NK-92 (cell line): ENCODE measurements around the gene ZNF878.
"Not testable (repeated sequence)": the region's sequence is repeated elsewhere in the genome, so short reads cannot be mapped to it uniquely, and the experiment has no call there.

Experiments used
- DNase-seq: peaks from one replicate; lab custom pipeline; 2025; ENCODE audit not compliant: unreplicated experiment; lab: John Stamatoyannopoulos, UW

ZNF878 gene

DNA sequence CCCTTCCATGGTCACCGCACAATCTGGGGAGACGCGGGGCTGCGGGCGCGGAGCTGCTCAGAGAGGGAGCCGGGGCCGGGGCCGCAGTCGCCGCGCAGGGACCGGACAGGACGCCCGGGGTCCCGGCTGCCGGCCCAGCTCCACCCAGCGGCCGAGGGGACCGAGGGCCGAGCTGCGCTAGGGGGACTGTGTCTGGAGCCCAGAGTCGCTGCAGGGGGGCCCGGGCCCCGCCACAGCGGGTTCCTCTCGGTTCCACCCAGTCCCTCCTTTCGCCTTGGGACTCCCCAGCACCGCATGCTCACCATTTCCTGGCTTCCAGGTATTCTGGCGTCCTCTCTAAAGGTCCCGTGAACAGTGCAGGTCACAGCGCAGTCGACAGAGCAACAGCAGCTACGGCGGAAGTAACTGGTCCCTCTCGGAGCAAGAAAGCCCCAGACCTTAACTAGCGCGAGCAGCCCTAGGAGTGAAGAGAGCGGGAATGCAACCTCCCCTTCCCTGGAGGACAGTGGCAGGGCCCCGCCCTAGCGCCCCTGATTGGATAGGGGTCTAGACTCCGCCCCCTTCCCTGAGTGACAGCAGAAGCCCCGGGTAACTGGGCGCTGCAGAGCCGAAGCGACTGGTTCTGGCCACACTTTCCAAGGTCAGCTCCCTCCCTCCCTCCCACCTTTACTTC is at the start of gene ZNF878:
ZNF878 (minus strand) TSS at position 465 of the 673 bp plus-strand sequence; CDS start at position 305, 160 bp downstream.
- no peak for DNase-seq

DNA sequence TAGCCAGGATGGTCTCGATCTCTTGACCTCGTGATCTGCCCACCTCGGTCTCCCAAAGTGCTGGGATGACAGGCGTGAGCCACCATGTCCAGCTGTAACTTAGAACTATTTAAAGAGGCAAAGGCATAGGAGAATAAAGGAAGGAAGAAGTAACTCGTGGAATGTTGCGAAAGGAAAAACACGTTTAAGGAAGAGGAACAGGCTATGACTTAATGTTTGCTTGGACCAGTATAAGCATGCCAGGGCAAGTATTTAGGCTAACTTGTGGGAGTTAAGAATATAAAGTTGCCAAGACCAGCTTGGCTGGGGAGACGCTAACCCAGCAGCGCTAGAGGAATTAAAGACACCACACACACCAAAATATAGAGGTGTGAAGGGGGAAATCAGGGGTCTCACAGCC is 45.3 kb upstream of the ZNF878 start:
- no peak for DNase-seq

DNA sequence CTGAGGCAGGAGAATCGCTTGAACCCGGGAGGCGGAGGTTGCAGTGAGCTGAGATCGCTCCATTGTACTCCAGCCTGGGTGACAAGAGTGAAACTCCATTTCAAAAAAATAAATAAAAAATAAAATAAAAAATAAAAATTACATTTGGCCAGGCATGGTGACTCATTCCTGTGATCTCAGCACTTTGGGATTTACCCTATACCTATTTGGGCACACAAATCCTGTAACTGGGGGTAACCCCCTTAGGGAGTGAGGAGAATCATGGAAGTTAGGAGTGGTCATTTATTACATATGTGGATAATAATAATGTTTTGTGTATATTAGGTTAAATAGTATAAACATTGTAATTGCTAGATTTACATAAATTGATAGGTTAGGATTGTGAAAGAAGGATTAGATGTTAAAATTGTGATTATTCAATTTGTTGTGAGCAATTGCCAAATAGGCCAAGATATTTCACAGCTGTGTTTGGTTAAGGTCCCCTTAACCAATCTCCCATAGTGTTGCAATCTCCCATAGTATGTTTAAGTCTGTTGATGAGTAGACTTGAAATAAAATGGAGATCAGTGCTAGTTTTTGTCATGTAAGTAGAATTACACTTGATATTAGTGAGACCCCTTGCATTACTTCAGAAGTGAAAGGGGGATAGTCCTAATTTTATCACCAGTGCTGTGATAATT is 42.5 kb upstream of the ZNF878 start:
- no peak for DNase-seq

DNA sequence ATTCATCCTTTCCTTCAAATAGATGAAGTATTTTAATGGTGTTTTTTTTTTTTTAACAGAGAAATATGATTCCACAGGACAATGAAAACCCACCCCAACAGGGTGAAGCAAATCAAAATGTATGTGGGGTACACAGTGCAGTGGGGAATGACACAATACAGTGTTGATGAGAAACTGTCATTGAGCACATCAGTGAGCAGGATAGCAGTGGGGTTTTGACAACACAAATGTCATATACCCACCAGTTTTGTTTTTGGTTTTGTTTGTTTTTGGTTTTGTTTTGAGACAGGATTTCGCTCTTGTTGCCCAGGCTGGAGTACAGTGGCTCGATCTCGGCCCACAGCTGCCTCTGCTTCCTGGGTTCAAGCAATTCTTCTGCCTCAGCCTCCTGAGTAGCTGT is 41.0 kb upstream of the ZNF878 start:
- no peak for DNase-seq

DNA sequence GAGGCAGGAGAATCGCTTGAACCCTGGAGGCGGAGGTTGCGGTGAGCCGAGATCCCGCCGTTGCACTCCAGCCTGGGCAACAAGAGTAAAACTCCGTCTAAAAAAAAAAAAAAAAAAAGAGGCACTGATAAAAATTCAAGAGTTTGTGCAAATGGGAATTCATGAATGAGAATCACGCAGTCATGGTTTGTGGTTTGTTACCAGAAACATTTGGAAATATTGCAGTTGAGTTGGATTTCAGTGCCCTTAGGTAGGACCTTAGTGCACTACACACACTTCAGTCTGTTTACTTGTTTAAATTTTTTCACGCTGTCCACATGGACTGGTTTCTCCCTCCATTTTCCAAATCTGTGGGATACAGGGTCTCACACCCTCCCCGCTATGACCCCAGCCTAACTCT is 40.2 kb upstream of the ZNF878 start:
- no peak for DNase-seq

DNA sequence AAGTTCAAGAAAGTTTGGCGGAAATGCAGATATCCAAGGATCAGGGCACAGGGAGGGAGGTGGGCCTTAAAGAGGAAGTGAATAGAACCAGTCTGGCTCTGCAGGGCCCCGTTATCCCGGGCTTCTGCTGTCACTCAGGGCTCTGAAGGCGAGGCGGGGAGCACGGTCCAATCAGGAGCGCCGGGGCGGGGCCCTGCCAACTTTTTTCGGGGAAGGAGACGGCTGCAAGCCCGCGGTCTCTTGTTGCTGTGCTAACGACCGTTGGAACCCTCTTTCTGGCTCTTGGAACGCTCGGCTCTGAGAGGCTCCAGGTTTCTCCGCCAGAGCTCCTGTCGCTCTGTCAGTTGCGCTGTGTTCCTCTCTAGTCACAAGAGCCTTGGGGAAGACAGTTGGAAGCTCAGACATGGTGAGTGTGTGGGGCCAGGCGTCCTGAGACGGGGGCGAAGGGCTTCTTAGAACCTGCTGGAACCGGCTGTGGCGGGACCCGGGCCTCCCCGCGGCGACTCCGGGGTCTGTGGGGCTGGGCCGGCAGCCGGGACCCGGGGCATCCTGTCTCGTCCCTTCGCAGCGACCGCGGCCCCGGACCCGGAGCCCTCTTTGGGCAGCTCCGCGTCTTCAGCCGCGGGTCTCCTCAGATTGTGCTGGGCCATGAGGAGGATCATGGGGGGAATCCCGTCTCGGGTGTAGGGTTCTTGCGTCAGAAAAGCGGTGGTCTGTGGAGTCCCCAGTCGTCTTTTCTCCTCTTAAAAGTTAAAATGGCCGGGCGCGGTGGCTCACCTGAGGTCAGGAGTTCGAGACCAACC is 39.5 kb upstream of the ZNF878 start:
- no peak for DNase-seq

DNA sequence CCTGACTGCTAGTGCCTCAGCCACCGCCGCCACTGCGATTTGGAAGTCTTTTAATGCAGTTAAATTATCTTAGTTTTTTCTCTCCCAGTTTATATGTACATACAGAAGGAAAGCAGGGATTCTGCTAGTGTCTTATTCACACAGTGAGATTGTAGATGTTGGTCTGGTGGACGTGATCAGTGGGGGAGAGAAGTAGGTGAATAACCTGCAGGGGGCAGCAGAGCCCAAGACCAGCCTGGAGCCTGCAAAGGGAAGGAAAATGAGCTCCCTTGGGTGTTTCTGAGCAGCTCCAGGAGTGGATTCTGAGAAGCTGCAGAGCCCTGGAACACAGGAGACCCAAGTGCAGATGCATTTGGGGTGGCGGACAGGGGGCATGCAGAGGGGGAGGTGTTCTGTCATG is 38.0 kb upstream of the ZNF878 start:
- no peak for DNase-seq

DNA sequence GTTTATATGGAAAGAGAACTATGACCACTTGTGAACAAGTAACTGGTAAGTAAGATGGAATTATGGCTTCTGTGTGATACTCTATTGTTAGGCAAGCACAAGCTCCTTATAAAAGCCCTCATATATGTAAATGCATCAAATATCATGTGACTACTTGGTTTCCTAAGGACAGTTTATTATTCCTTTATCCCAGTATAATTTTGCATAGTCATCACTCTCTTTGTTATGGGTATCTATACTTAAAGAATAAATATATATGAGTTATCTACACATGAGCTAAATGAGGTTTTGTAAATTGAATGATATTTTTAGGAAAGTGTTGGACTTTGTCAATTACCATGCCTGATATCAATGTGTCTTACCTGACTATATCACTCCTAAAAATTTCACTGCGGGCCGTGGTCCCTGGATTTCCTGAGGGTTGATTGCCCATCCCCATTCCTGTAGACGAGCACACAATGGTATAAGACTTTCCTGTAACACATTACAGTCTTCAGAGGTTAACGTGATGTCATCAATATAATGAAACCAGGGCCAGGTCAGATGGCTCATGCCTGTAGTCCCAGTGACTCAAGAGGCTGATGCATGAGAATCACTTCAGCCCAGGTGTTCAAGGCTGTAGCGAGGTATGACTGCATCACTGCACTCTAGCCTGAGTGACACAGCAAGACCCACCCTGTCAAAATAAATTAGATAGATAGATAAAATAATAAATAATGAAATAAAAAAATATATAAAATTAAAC is 32.5 kb upstream of the ZNF878 start:
- DNase-seq = no peak

DNA sequence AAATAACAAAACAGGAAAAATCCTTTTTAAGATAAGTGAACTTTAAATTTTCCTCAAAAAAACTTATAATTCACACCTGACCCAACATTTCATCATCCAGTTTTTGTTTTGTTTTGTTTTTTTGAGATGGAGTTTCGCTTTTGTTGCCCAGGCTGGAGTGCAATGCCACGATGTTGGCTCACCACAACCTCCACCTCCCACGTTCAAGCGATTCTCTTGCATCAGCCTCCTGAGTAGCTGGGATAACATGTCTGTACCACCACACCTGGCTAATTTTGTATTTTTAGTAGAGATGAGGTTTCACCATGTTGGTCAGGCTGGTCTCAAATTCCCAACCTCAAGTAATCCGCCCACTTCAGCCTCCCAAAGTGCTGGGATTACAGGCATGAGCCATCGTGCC is 30.6 kb upstream of the ZNF878 start:
- DNase-seq = not testable (repeated sequence)

DNA sequence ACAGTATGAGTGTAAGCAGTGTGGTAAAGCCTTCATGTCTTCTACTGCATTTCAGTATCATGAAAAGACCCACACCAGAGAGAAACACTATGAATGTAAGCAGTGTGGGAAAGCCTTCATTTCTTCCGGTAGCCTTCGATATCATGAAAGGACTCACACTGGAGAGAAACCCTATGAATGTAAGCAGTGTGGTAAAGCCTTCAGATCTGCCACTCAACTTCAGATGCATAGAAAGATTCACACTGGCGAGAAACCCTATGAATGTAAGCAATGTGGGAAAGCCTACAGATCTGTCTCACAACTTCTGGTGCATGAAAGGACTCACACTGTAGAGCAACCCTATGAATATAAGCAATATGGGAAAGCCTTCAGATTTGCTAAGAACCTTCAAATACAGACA is 24.6 kb upstream of the ZNF878 start:
- no peak for DNase-seq

DNA sequence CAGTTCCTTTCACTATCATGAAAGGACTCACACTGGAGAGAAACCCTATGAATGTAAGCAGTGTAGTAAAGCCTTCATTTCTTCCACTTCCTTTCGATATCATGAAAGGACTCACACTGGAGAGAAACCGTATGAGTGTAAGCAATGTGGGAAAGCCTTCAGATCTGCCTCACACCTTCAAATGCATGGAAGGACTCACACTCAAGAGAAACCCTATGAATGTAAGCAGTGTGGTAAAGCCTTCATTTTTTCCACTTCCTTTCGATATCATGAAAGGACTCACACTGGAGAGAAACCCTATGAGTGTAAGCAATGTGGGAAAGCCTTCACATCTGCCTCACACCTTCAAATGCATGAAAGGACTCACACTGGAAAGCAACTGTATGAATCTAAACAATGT is 23.6 kb upstream of the ZNF878 start:
- not testable (repeated sequence) for DNase-seq

DNA sequence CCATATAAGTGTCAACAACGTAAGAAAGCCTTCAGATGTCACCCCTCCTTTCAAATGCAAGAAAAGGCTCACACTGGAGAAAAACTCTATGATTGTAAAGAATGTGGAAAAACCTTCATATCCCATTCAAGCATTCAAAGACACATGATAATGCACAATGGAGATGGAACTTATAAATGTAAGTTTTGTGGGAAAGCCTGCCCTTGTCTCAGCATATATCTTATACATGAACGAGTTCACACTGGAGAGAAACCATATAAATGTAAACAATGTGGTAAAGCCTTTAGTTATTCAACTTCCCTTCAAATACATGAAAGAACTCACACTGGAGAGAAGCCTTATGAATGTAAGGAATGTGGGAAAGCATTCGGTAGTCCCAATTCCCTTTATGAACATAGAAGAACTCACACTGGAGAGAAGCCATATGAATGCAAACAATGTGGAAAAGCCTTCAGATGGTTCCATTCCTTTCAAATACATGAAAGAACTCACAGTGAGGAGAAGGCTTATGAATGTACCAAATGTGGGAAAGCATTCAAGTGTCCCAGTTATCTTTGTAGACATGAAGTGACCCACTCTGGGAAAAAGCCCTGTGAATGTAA is 22.9 kb upstream of the ZNF878 start:
- DNase-seq = no peak

DNA sequence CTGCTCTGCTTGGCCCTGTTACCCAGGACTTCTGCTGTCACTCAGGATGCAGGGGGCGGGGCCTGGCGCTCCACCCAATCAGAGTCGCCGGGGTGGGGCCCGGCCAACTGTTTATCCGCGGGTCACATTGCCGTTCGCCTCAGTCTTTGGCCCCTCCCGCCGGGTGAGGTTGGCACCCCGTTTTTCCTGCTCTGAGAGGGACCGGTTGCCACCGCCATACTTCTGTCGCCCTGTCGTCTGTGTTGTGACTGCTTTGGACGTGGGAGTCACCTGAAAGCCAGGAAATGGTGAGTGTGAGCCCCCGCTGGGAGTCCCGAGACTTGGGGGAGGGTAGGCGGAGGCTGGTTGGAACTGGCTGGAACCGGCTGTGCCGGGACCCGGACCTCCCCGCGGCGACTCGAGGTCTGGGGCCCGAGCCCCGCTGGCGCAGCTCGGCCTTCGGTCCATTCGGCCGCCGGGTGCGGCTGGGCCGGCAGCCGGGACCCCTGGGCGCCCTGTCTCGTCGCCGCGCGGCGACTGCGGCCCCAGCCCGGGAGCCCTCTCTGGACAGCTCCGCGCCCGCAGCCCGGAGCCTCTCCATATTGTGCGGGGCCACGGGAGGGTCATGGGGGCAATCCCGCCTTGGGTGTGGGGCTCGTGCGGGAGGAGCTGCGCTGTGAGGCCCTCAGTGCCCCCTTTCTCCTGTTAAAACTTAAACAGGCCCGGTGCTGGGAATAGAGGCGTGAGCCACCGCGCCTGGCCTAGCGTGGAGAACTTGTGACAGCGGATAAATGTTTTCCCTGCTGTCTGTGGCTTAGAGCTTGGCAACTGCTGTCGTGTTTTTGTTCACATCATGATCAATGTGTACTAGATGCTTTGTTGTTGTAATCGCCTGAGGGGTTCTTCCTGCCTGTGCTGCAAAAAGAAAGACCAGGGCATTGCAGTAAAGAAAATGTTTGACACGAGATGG is 12.1 kb upstream of the ZNF878 start, which contains the start of gene ZNF844:
ZNF844 (plus strand) TSS at position 142 of the 949 bp plus-strand sequence; CDS start at position 285, 143 bp downstream.
- no peak for DNase-seq

DNA sequence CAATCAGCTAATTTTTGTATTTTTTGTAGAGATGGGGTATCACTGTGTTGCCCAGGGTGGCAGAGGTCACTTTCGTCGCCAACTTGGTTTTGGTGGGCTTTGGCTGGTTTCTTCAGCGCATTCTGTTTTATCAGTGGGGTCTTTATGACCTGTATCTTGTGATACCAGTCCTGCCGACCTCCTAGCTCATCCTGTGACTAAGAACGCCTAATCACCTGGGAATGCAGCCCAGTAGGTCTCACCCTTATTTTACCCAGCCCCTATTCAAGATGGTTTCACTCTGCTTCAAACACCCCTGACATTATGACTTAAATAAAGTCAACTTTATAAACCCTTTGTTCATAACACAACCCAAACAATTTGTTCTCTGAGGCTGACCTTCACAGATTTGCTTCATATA is 3.0 kb upstream of the ZNF878 start:
- DNase-seq = no peak

DNA sequence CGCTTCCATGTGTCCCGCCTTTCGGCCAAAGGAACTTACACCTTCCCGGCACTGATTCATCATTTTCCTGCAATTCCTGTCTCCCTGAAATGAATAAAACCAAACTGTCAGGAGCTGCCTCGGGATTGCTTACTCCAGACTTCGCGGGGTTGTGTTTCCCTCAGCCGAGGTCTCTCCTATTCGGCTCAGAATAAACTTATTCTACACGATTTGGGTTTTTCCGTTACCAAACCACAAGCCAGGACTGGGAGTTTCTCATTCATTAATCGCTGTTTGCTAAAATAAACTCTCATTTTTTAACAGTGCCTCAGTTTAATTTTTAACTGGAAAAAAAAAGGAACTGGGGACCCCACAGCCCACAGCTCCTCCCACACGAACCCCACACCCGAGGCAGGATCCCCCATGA is 667 bp downstream of the ZNF878 start:
- no peak for DNase-seq

DNA sequence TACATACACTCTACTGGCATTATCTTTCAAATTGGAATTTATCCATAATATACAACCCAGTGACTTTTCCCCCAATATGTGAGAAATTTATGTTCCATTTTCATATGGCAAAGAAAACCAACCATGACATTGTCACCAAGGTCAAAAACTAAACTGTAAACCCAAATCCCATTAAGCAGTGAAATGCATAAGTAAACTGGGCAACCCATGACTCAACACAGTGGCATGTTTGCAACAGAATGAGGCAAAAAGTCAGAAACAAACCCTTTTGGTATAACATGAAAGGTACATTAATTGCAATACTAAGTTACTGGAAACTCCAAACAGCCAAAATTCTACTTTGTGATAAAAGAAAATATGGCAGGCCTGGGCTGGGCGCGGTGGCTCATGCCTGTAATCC is 4.9 kb downstream of the ZNF878 start:
- no peak for DNase-seq

DNA sequence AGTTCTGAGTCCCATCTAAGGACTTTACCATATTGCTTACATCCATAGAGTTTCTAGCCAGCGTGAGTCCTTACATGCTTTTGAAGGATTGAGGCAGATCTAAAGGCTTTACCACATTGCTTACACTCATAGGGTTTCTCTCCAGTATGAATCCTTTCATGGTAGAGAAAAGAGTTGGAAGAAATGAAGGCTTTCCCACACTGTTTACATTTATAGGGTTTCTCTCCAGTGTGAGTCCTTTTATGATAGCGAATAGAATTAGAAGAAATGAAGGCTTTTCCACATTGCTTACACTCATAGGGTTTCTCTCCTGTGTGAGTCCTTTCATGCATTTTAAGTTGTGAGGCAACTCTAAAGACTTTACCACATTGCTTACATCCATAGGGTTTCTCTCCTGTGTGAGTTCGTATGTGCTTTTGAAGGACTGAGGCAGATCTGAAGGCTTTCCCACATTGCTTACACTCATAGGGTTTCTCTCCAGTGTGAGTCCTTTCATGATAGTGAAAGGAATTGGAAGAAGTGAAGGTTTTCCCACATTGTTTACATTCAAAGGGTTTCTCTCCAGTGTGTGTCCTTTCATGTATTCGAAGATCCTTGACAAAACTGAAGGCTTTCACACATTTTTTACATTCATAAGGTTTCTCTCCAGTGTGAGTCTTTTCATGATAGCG is 8.9 kb downstream of the ZNF878 start:
- no peak for DNase-seq

DNA sequence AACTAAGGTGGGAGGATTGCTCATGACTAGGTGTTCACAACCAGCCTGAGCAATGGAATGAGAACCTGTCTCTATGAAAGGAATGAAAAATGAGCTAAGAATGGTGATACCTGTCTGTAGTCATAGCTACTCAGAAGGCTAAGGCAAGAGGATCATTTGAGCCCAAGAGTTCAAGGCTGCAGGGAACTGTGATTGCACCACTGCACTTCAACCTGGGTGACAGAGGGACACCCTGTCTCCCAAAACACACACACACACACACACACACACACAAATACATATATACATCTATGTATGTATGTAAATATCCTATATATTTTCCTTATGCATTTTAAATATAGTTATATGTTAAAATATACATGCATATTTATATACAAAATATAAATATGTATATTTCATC is 9.9 kb downstream of the ZNF878 start:
- DNase-seq = no peak
